PC-9 (cell line): Measurements from ENCODE around the gene ME2. TPM values are rescaled to one million over a fixed set of nuclear protein-coding genes. Genes with fewer than 3 reads are reported as not detected.
"Not testable (repeated sequence)": the region's sequence is repeated elsewhere in the genome, so short reads cannot be mapped to it uniquely, and the experiment has no call there.

Experiments
- BruUV-seq: library from RNA; stranded (reverse); fragments of 400-500 nt; replicated peaks from 2 replicates; lab custom pipeline; 2021; lab: Mats Ljungman, UMichigan
- CTCF ChIA-PET: fragments of 300-600 bp; sonication (Branson Sonifier 250); formaldehyde crosslinking; loops from one replicate; lab custom pipeline; 2022; ENCODE audit warnings: antibody characterized with exemption; lab: Charles Lee
- POLR2A ChIA-PET: fragments of 300-600 bp; sonication (Branson Sonifier 250); formaldehyde crosslinking; loops from one replicate; lab custom pipeline; 2022; ENCODE audit warnings: antibody characterized with exemption; ENCODE audit not compliant: unreplicated experiment; lab: Charles Lee
- DNase-seq, 2 experiments: peaks; one replicate each; pipeline versions ENCODE4 v3.0.0 to v3.0.0-alpha.2; 2015 to 2022; ENCODE audit warnings: mixed read lengths in 1 of 2
- H2AFZ ChIP-seq: fragments of 200-600 bp; sonication (generic); 2 replicates; pipeline ENCODE4 v1.8.1; 2017; ENCODE audit warnings: antibody characterized with exemption
- H3F3A ChIP-seq: fragments of 200-600 bp; sonication (generic); 2 replicates; pipeline ENCODE4 v1.8.1; 2017; ENCODE audit warnings: antibody characterized with exemption, mild to moderate bottlenecking, low read depth; ENCODE audit not compliant: insufficient read depth
- H3K27ac ChIP-seq: fragments of 200-600 bp; sonication (generic); 2 replicates; pipeline ENCODE4 v1.6.1; 2016; ENCODE audit warnings: mixed run types
- H3K27me3 ChIP-seq: fragments of 200-600 bp; sonication (generic); 2 replicates; pipeline ENCODE4 v1.6.1; 2016; ENCODE audit warnings: low read depth, mixed run types; ENCODE audit not compliant: insufficient read depth
- H3K36me3 ChIP-seq: fragments of 200-600 bp; sonication (generic); 2 replicates; pipeline ENCODE4 v1.6.1; 2016; ENCODE audit warnings: low read depth, mixed run types
- H3K4me1 ChIP-seq: fragments of 200-600 bp; sonication (generic); replicated peaks from 2 replicates; pipeline ENCODE4 v1.6.1; 2016; ENCODE audit warnings: mixed run types; ENCODE audit not compliant: insufficient read depth
- H3K4me2 ChIP-seq: fragments of 200-600 bp; sonication (generic); 2 replicates; pipeline ENCODE4 v1.6.1; 2017; ENCODE audit warnings: mixed run types
- H3K4me3 ChIP-seq: fragments of 200-600 bp; sonication (generic); 2 replicates; pipeline ENCODE4 v1.6.1; 2016; ENCODE audit warnings: mixed run types
- H3K79me2 ChIP-seq: fragments of 200-600 bp; sonication (generic); 2 replicates; pipeline ENCODE4 v1.6.1; 2017; ENCODE audit warnings: low read depth, mixed run types
- H3K9me2 ChIP-seq: fragments of 200-600 bp; sonication (generic); 2 replicates; pipeline ENCODE4 v1.8.1; 2017; ENCODE audit warnings: mild to moderate bottlenecking; ENCODE audit not compliant: insufficient read depth
- H3K9me3 ChIP-seq: fragments of 200-600 bp; sonication (generic); 2 replicates; pipeline ENCODE4 v1.8.1; 2016; ENCODE audit warnings: low read depth; ENCODE audit not compliant: insufficient read depth
- H4K20me1 ChIP-seq: fragments of 200-600 bp; sonication (generic); 2 replicates; pipeline ENCODE4 v1.8.1; 2017; ENCODE audit not compliant: insufficient read depth
- CTCF ChIP-seq: fragments of 200-600 bp; sonication (generic); conservative IDR thresholded peaks from 2 replicates; pipeline ENCODE4 v1.6.1; 2017; ENCODE audit warnings: mixed run types, antibody characterized with exemption, mild to moderate bottlenecking, moderate library complexity
- EZH2 ChIP-seq: fragments of 200-600 bp; sonication (generic); IDR thresholded peaks from 2 replicates; pipeline ENCODE4 v1.8.0; 2017; ENCODE audit warnings: antibody characterized with exemption, low read depth
- intact Hi-C: fragments of 100-400 bp; cut with micrococcal nuclease; formaldehyde crosslinking; loops from one replicate; pipeline ENCODE4 v1.10.0; 2022; ENCODE audit not compliant: unreplicated experiment
- total RNA-seq: library from RNA; stranded (reverse); gene quantifications from 2 replicates; pipeline ENCODE4 v1.2.3, GENCODE V29; 2021

Gene ME2
- total RNA-seq, 1 experiment from 2014 or later, result 27.9 TPM

GRCh38 chr18:50880119-50880465 is 1.2 kb downstream of the ME2 start:
- Histone ChIP-seq H3K36me3 (no peaks in the 10 kb centered on the region), H3K27me3 (no peaks in the 10 kb centered on the region), H3K9me3 (no peaks in the 10 kb centered on the region), H3K4me2 (peak overlapping the region; percentile 97), H3K9me2 (no peaks in the 10 kb centered on the region), H3F3A (peaks cover 18% of the 10 kb centered on the region), H3K27ac (no peak overlapping the region), H4K20me1 (no peaks in the 10 kb centered on the region), H3K4me3 (peak overlapping the region; percentile 73), H3K79me2 (peaks cover 49% of the 10 kb centered on the region), H3K4me1 (peaks cover 31% of the 10 kb centered on the region), H2AFZ (peak overlapping the region; percentile 84)
- TSS peak; percentile 41 for BruUV-seq
- ChIA-PET CTCF (interaction anchor here (0.6 kb wide), 1 partner anchor 685 kb away, joined by 3 read pairs; the partner anchor contains the start of gene MYO5B), POLR2A (no interaction called here)
- intact Hi-C loops, result no loop called here
- DNase-seq, result no peak
- no peak for TF ChIP-seq CTCF
- no peak for TF ChIP-seq EZH2

- BruUV-seq, intact Hi-C loops, H3K9me2 ChIP-seq, H2AFZ ChIP-seq, H3K27ac ChIP-seq, H3K27me3 ChIP-seq, H3K4me3 ChIP-seq, CTCF ChIA-PET, H3K36me3 ChIP-seq, DNase-seq, H4K20me1 ChIP-seq, H3K9me3 ChIP-seq: not testable (repeated sequence)
- Histone ChIP-seq H3K79me2 (peaks cover 54% of the 10 kb centered on the region), H3F3A (peaks cover 18% of the 10 kb centered on the region), H3K4me2 (peak overlapping the region; percentile 97; the same call in 1 of the 2 replicates), H3K4me1 (peaks cover 31% of the 10 kb centered on the region)
- POLR2A ChIA-PET, result interaction anchor here (1.1 kb wide), 1 partner anchor 74 kb away, joined by 4 read pairs; no protein-coding TSS in a partner anchor
Measured at GRCh38 chr18:50880944-50881343, 2.0 kb downstream of the ME2 start.

- POLR2A ChIA-PET, result no interaction called here
Measured at GRCh38 chr18:50886929-50887328, 8.0 kb downstream of the ME2 start.

More at GRCh38 chr18:50886929-50887328, 8.0 kb downstream of the ME2 start:
- Histone ChIP-seq H3K27ac (no peak overlapping the region), H3K36me3 (0 out of 2 replicates have a peak, but pooled peaks cover 5% of the 10 kb centered on the region), H3K4me1 (peaks cover 6% of the 10 kb centered on the region; the same call in 1 of the 2 replicates), H3K9me3 (no peaks in the 10 kb centered on the region), H3K4me2 (no peak overlapping the region), H3K79me2 (peaks cover 38% of the 10 kb centered on the region), H3K9me2 (no peaks in the 10 kb centered on the region), H3K4me3 (no peak overlapping the region), H4K20me1 (no peaks in the 10 kb centered on the region), H3F3A (no peaks in the 10 kb centered on the region), H3K27me3 (no peaks in the 10 kb centered on the region), H2AFZ (no peak overlapping the region)
- DNase-seq, result no peak
- BruUV-seq, result no TSS peak
- CTCF ChIA-PET, result no interaction called here
- intact Hi-C loops, result no loop called here
- TF ChIP-seq CTCF, result no peak
- no peak for TF ChIP-seq EZH2
